Right renal cortex interstitium (tissue), 3 donors: Measurements from ENCODE around the gene GRIK1. TPM values are rescaled to one million over a fixed set of nuclear protein-coding genes. Genes with fewer than 3 reads are reported as not detected.

Source experiments
- DNase-seq, 3 donors: peaks; one replicate each; pipeline ENCODE4 v3.0.0-alpha.2; 2013; ENCODE audit warnings: low read depth in 3 of 3, low spot score in 2 of 3
- polyA plus RNA-seq, 3 donors: library from polyadenylated mRNA; unstranded; fragments of 120-200 nt; gene quantifications; one replicate each; pipeline ENCODE4 v1.2.1, GENCODE V29; 2013; ENCODE audit not compliant: insufficient read length in 3 of 3

Gene GRIK1
- polyA plus RNA-seq, 3 donors, result 1.2 to 2.5 (median 1.5) TPM

- no peak for DNase-seq
These were observed 214.6 kb downstream of the GRIK1 start for GRCh38 chr21:29725025-29725736.

- DNase-seq, result no peak
These were observed 217.8 kb downstream of the GRIK1 start for GRCh38 chr21:29721964-29722363.

DNA sequence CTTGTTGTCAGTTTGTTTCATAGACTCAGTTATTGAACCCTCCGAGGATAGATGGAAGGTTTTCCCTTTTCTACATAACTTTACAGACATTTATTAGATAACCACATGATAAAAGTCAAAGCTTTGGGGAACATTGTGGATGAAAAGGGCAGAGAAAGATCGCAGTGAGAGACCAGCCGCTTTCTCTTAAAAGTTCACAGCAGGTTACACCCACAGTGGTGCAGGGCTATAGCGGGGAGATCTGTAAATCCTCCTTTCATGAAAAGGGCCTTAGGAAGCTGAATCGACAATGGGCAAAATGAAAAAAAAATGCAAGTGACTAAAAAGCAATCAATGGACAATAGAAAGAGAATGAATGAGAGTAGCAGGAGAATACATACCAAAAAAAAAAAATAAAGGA, 218.6 kb downstream of the GRIK1 start:
- DNase-seq, result no peak

- DNase-seq, result no peak
These were observed 220.3 kb downstream of the GRIK1 start for GRCh38 chr21:29719521-29719920.

- no peak for DNase-seq
These were observed 221.5 kb downstream of the GRIK1 start for GRCh38 chr21:29718081-29718815.

DNA sequence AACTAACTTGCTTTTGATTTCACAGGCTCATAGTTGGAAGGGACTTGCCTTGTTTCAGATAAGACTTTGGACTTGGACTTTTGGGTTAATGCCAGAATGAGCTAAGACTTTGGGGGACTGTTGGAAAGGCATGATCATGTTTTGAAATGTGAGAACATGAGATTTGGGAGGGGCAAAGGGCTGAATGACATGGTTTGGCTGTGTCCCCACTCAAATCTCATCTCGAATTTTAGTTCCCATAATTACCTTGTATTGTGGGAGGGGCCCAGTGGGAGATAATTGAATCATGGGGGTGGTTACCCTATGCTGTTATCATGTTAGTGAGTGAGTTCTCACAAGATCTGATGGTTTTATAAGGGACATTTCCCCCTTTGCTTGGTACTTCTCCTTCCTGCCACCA, 222.1 kb downstream of the GRIK1 start:
- DNase-seq, result no peak

DNA sequence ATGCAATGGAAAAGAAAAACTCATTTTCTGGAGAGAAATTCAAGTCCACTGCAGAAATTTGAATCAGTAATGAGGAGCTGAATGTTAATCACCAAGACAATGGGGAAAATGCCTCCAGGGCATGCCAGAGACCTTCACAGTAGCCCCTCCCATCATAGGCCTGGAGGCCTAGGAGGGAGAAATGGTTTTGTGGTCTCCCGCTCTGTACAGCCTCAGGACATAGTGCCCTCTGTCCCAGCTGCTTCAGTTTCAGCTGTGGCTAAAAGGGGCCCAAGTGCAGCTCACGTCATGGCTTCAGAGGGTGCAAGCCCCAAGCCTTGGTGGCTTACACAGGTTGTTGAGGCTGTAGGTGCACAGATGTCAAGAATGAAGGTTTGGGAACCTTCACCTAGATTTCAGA, 223.0 kb downstream of the GRIK1 start:
- DNase-seq, result no peak

DNA sequence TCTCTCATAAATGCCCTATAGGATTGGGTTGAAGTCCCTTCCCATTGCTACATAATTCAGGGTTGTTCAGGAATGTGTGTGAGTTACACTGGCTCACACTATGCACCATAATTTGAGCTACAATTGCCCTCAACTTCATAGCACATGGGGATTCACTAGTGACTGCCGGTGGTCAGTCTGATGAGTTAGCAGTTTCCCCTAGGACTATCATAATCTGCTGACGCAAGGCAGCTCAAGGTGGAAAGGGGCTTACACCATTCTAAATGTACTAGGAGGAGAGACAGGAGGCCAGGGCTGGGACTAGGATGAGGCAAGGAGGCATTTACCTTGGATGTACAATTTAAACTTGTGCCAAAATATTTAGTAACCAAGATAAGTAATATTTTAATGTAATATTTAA, 224.7 kb downstream of the GRIK1 start:
- no peak for DNase-seq

GRCh38 chr21:29712818-29713217, 227.0 kb downstream of the GRIK1 start:
- DNase-seq, result no peak

DNA sequence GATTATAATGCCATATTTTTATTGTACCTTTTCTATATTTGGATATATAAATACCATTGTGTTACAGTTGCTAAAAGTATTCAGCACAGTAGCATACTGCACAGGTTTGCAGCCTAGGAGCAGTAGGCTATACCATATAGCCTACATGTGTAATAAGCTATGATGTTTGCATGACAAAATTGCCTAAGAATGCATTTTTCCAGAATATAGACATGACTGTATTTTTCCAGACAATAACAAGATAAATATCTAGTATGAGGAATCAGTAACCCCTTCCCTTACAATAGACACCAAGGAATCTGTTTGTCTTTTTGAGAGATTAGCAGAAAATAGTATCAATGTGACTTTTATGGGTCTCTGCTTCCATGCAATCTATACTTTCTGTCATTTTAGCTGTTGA, 228.6 kb downstream of the GRIK1 start:
- DNase-seq, result no peak

DNA sequence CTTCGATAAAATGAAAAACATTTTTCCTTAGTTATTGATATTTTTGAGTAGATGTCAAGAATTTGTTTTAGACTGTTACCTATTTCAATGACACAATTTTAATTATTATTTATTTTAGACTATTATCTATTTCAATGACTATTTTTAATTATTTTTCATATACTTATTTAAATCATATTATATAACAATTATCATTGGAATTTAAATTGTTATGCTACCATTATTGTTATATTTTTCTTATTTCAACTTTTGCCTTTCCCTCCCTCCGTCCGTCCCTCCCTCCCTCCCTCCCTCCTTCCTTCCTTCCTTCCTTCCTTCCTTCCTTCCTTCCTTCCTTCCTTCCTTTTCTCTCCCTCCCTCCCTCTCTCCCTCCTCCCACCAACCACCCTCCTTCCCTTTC, 229.3 kb downstream of the GRIK1 start:
- no peak for DNase-seq

GRCh38 chr21:29708401-29708800, 231.4 kb downstream of the GRIK1 start:
- no peak for DNase-seq

- no peak for DNase-seq
These were observed 235.1 kb downstream of the GRIK1 start for GRCh38 chr21:29704719-29705118.

GRCh38 chr21:29701676-29702075, 238.1 kb downstream of the GRIK1 start:
- no peak for DNase-seq

GRCh38 chr21:29697555-29698193, 242.1 kb downstream of the GRIK1 start:
- DNase-seq, result no peak

GRCh38 chr21:29696937-29697336, 242.9 kb downstream of the GRIK1 start:
- no peak for DNase-seq

DNA sequence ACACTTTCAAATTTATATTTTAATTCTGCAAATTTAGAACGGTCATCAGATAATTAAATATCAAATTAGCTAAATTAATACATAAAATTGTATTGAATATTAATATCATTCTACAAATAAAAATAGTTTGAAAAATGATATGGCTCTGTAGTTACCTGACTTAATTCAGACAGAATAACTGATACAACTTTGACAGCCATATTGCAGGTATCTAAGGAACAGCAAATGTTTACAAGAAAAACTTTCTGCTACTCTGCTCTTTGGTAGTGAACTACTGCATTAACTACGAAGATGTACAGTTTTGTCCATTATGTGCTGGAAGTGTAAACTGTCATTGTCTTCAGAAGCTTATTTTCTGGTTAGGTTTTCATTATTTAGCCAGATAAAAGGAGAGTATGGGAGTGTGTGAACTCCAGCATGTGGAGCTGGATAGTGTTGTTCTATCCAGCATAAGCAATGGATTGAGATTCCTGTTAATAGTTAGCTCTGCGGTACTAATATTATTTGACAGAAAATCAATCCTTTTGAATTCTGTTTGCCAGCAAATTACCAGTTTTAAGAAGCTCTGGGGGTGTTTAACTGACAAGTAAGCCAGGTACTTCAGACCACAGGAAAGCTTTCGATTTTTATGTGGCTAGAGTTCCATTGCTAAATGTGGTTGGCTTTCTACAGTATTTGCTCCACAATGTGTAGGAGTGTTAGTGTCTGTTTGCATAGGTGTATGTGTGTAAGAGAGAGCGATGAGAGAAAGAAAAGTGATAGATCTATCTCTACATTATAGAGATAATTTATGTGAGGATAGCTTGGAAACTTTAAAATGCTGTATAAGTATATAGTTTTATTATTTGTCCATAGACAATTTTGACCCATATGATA, 247.9 kb downstream of the GRIK1 start:
- no peak for DNase-seq

DNA sequence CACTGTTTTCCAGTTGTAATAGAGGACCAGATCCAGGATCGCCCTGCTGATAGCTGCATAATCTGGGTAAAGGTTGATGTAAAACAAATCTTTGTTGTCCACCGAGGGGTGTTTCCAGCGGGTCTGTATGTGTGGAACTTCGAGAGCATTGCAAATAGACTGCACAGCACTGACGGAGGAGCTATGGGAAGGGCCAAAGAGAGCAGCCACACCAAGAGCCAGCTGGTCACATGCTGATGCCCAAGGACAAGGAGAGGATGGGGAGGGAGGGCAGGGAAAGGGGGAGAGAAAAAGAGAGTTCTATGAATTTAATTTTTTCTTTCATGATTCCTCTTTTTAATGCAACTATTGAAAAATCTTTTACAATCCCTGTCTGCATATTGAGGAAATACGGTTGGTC, 250.0 kb downstream of the GRIK1 start:
- DNase-seq, result no peak

GRCh38 chr21:29684106-29684505, 255.7 kb downstream of the GRIK1 start:
- DNase-seq, result no peak

DNA sequence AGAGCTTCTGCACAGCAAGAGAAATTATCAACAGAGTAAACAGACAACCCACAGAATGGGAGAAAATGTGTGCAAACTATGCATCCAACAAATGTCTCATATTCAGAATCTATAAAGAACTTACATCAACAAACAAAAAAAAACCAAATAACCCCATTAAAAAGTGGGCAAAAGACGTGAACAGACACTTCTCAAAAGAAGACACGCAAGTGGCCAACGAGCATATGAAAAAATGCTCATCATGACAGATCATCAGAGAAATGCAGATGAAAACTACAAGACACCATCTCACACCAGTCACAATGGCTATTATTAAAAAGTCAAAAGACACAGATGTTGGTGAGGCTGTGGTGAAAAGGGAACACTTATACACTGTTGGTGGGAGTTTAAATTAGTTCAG, 257.0 kb downstream of the GRIK1 start:
- DNase-seq, result no peak

- DNase-seq, result no peak
These were observed 259.5 kb downstream of the GRIK1 start for GRCh38 chr21:29680273-29680672.
